K562 (cell line): Measurements from ENCODE around the gene LETM1. TPM values are rescaled to one million over a fixed set of nuclear protein-coding genes. Genes with fewer than 3 reads are reported as not detected.
A peak's percentile ranks its signal among the peaks of the same experiment; 100 is the strongest.

Experiments
- ATAC-seq: fragments of 200-7000 bp; cut with Tn5 transposase; 3 replicates; pipeline ENCODE4 v1.9.1; 2020; ENCODE audit warnings: moderate library complexity
- BruUV-seq: library from RNA; stranded (reverse); fragments of 400-500 nt; replicated peaks from 2 replicates; lab custom pipeline; 2021; lab: Mats Ljungman, UMichigan
- CTCF ChIA-PET: fragments of 300-600 bp; formaldehyde crosslinking; extraction: SDS; loops from one replicate; lab custom pipeline; 2021; ENCODE audit warnings: low intra/inter-chr PET ratio; lab: Yijun Ruan, JAX
- POLR2A ChIA-PET: fragments of 300-600, 350-650 bp; sonication (Branson Sonifier 250); formaldehyde crosslinking; extraction: SDS; loops from one replicate; lab custom pipeline; 2021; ENCODE audit warnings: antibody characterized with exemption, inconsistent platforms; lab: Yijun Ruan, JAX
- DNase-seq, 4 experiments: peaks; one replicate each; pipeline versions ENCODE4 v3.0.0 to v3.0.0-alpha.2; 2011 to 2018; ENCODE audit warnings: low spot score in 3 of 4, mixed read lengths in 3 of 4; ENCODE audit errors: extremely low read depth in 1 of 4
- FAIRE-seq: peaks from 2 replicates; lab custom pipeline; 2011; peaks lifted over from hg19 to GRCh38; lab: Jason Lieb, UNC
- H2AFZ ChIP-seq: 2 replicates; pipeline ENCODE4 v1.6.0; 2011; ENCODE audit warnings: low read depth, low read length, control low read depth, inconsistent platforms
- H3K27ac ChIP-seq: fragments of 200-600 bp; 3 replicates; pipeline ENCODE4 v1.8.0; 2011; ENCODE audit warnings: low read depth, mild to moderate bottlenecking, control low read depth, inconsistent platforms, low read length, moderate library complexity, mixed read lengths; ENCODE audit errors: extremely low read depth
- H3K27me3 ChIP-seq, 2 experiments: fragments of 300-600 bp in 1 of 2; 2 replicates in 1 of 2; 3 replicates in 1 of 2; pipeline versions ENCODE4 v1.6.0 to v1.8.0; 2011; ENCODE audit warnings: inconsistent platforms in 2 of 2, low read length in 2 of 2, mild to moderate bottlenecking in 1 of 2, mixed read lengths in 1 of 2, moderate library complexity in 1 of 2; ENCODE audit not compliant: control insufficient read depth in 2 of 2, insufficient read depth in 2 of 2
- H3K36me3 ChIP-seq: fragments of 300-600 bp; 3 replicates; pipeline ENCODE4 v1.8.0; 2011; ENCODE audit warnings: mild to moderate bottlenecking, low read length, inconsistent platforms; ENCODE audit not compliant: control insufficient read depth, insufficient read depth
- H3K4me1 ChIP-seq, 2 experiments: fragments of 200-600 bp in 1 of 2; replicated peaks in 1 of 2; 2 replicates in 1 of 2; 3 replicates in 1 of 2; pipeline versions ENCODE4 v1.5.1 to v1.8.0; 2011; ENCODE audit warnings: inconsistent platforms in 2 of 2, low read length in 2 of 2, mild to moderate bottlenecking in 1 of 2, mixed read lengths in 1 of 2, moderate library complexity in 1 of 2; ENCODE audit not compliant: control insufficient read depth in 2 of 2, insufficient read depth in 2 of 2
- H3K4me2 ChIP-seq: 2 replicates; pipeline ENCODE4 v1.6.1; 2011; ENCODE audit warnings: low read length, control low read depth, inconsistent platforms, mixed read lengths; ENCODE audit not compliant: insufficient read depth
- H3K4me3 ChIP-seq: fragments of 200-600 bp; sonication (generic), shearing (Covaris generic); 2 replicates; pipeline ENCODE4 v1.5.1; 2016; ENCODE audit warnings: control low read depth, inconsistent platforms
- H3K79me2 ChIP-seq: fragments of 200-600 bp; 3 replicates; pipeline ENCODE4 v1.8.0; 2011; ENCODE audit warnings: low read length, inconsistent platforms; ENCODE audit not compliant: control insufficient read depth, insufficient read depth
- H3K9ac ChIP-seq, 2 experiments: 2 replicates each; pipeline versions ENCODE4 v1.6.0 to v1.6.1; 2011; ENCODE audit warnings: low read depth in 2 of 2, low read length in 2 of 2, control low read depth in 1 of 2, inconsistent platforms in 1 of 2, mild to moderate bottlenecking in 1 of 2, mixed read lengths in 1 of 2; ENCODE audit not compliant: insufficient read depth in 1 of 2
- H3K9me1 ChIP-seq: one replicate; pipeline ENCODE4 v1.6.0; 2011; ENCODE audit warnings: inconsistent platforms, mild to moderate bottlenecking, low read length, moderate library complexity; ENCODE audit not compliant: control insufficient read depth, insufficient read depth
- H3K9me3 ChIP-seq: replicated peaks from 2 replicates; pipeline ENCODE4 v1.5.1; 2011; ENCODE audit warnings: low read depth, low read length, inconsistent platforms; ENCODE audit not compliant: control insufficient read depth, insufficient read depth
- H4K20me1 ChIP-seq: replicated peaks from 2 replicates; pipeline ENCODE4 v1.6.1; 2011; ENCODE audit warnings: low read length, inconsistent platforms, mixed read lengths; ENCODE audit not compliant: control insufficient read depth, insufficient read depth
- RBBP5 ChIP-seq: fragments of 200-600 bp; sonication (generic); IDR thresholded peaks from 2 replicates; pipeline ENCODE4 v1.6.1; 2012; ENCODE audit warnings: borderline replicate concordance, mild to moderate bottlenecking, low read length, control low read depth, inconsistent platforms; ENCODE audit not compliant: insufficient read depth, poor library complexity, severe bottlenecking
- YY1 ChIP-seq, 3 experiments: IDR thresholded peaks; 2 replicates each; pipeline ENCODE4 v1.6.1; 2011; ENCODE audit warnings: low read length in 2 of 3, mild to moderate bottlenecking in 2 of 3, moderate library complexity in 2 of 3, borderline replicate concordance in 1 of 3, control low read depth in 1 of 3, low read depth in 1 of 3; ENCODE audit not compliant: insufficient read depth in 3 of 3, insufficient replicate concordance in 2 of 3, control insufficient read depth in 1 of 3, insufficient read length in 1 of 3; ENCODE audit errors: extremely low read depth in 1 of 3
- WGBS: fragments of 100-300 bp; shearing (Covaris generic); methylation state at CpG from one replicate; pipeline ENCODE4 v1.1.6; 2016; ENCODE audit warnings: low coverage, mixed read lengths; ENCODE audit not compliant: insufficient coverage; ENCODE audit errors: missing lambda C conversion rate; 5-methylcytosine and 5-hydroxymethylcytosine counted together
- in situ Hi-C: fragments of 300-500 bp; cut with MboI; formaldehyde crosslinking; loops from 4 replicates; pipeline ENCODE4 v1.15.0; 2018; ENCODE audit warnings: inconsistent platforms, mixed read lengths
- intact Hi-C: fragments of 100-400 bp; cut with micrococcal nuclease; formaldehyde crosslinking; loops from 2 replicates; pipeline ENCODE4 v1.14.2; 2022
- polyA plus RNA-seq, 8 experiments: library from polyadenylated mRNA; depleted of rRNA in 4 of 8; stranded (reverse) in 5 of 8; unstranded in 3 of 8; fragments of >200 nt; fragmentation: Nextera tagmentation in 2 of 8; fragmentation: Illumina TruSeq in 1 of 8; extraction: Ambion mirVana in 2 of 8; extraction: Trizol in 1 of 8; gene quantifications; 2 replicates each; pipeline versions ENCODE4 v1.2.1 to v1.2.3, GENCODE V29; 2011 to 2014; ENCODE audit warnings: inconsistent platforms in 1 of 8, missing spikeins in 1 of 8
- total RNA-seq, 7 experiments: library from RNA; depleted of rRNA in 6 of 7; stranded (reverse); fragments of >200 nt in 6 of 7; fragmentation: Illumina TruSeq in 2 of 7; extraction: Trizol in 2 of 7; gene quantifications; 2 replicates each; pipeline versions ENCODE4 v1.2.1 to v1.2.3, GENCODE V29; 2011 to 2021; ENCODE audit warnings: low replicate concordance in 1 of 7
- TF ChIP-seq, protein P1 (sequence below): sonication (generic); formaldehyde crosslinking; IDR thresholded peaks from 2 replicates; pipeline ENCODE4 v1.8.1; 2023; ENCODE audit warnings: mild to moderate bottlenecking, missing genetic modification reagents

Gene LETM1
- total and polyA plus RNA-seq, 9 of the 15 experiments (the other 6 are each of a cell fraction or from before 2014, with no cell fraction given): 3.9 to 109 (median 35.0) TPM

DNA sequence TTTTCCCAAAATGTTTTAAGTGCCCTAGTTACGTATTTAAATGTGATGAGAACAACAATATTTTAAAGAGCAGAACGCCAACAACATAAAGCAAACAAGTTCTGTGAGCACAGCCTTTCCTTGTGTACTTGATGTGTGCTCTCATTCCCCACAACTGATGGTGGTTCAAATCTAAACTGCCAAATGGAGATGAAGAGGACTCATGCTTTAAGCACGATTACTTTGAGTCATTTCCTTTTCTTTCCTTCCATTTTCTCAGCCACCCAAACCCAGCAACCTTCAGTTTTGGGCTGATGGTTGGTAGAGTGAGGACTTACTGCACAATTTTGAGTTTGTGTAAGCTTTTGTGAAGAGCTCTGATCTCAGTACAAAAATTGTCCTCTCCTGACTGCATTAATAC is 16.9 kb upstream of the LETM1 start:
- Histone ChIP-seq H3K9me1 (no peaks in the 10 kb centered on the region), H3K79me2 (peaks cover 70% of the 10 kb centered on the region), H3K36me3 (peaks cover 20% of the 10 kb centered on the region; the same call in 1 of the 3 replicates), H3K27ac (peak overlapping the region; percentile 96), H4K20me1 (peaks cover 13% of the 10 kb centered on the region; the same call in 1 of the 2 replicates), H3K27me3 (no peaks in the 10 kb centered on the region), H3K4me2 (peak overlapping the region; percentile 85), H3K9me3 (no peaks in the 10 kb centered on the region), H3K4me3 (peak overlapping the region; percentile 95; the same call in 1 of the 2 replicates), H3K4me1 (peaks cover 26 to 46% of the 10 kb centered on the region in 2 experiments), H3K9ac (peak overlapping the region in 1 of 2 experiments; percentile 87; a peak in 2 of 4 replicates), H2AFZ (no peak overlapping the region)
- no peak for ATAC-seq
- FAIRE-seq: peak; percentile 64
- ChIA-PET POLR2A (interaction anchor here (0.6 to 3.0 kb wide), 7 partner anchors 9 to 1088 kb away, joined by 3 to 28 read pairs (median 4); no protein-coding TSS in a partner anchor), CTCF (no interaction called here)
- peak in 1 of 4 experiments; percentile 36 for DNase-seq
- intact Hi-C loops: loop anchor here (1.0 to 5.0 kb wide), 2 partner anchors 26 to 544 kb away; partner anchors contain the start of genes CFAP99 and ZFYVE28
- in situ Hi-C loops: no loop called here
- WGBS: 4% methylated on average over 3 of the region's 3 CpGs
- BruUV-seq: TSS peak; percentile 54
- TF ChIP-seq YY1 (IDR thresholded peaks at IDR 0.05; ENCODE audit: borderline replicate concordance in 1 of 3, control insufficient read depth in 1 of 3, extremely low read depth in 1 of 3, insufficient read depth in 3 of 3, insufficient read length in 1 of 3, insufficient replicate concordance in 2 of 3, low read depth in 1 of 3, low read length in 2 of 3) (peak in 1 of 3 experiments; percentile 28), RBBP5 (peak; percentile 4)
- TF ChIP-seq, protein P1, sequence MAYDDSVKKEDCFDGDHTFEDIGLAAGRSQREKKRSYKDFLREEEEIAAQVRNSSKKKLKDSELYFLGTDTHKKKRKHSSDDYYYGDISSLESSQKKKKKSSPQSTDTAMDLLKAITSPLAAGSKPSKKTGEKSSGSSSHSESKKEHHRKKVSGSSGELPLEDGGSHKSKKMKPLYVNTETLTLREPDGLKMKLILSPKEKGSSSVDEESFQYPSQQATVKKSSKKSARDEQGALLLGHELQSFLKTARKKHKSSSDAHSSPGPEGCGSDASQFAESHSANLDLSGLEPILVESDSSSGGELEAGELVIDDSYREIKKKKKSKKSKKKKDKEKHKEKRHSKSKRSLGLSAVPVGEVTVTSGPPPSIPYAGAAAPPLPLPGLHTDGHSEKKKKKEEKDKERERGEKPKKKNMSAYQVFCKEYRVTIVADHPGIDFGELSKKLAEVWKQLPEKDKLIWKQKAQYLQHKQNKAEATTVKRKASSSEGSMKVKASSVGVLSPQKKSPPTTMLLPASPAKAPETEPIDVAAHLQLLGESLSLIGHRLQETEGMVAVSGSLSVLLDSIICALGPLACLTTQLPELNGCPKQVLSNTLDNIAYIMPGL: no peak
